GM19452 (cell line): ENCODE measurements around the gene TNFRSF4.

Experiments used
- ATAC-seq: cut with Tn5 transposase; IDR thresholded peaks from one replicate; pipeline ENCODE4 v1.9.1; 2021; ENCODE audit not compliant: unreplicated experiment

Gene TNFRSF4

DNA sequence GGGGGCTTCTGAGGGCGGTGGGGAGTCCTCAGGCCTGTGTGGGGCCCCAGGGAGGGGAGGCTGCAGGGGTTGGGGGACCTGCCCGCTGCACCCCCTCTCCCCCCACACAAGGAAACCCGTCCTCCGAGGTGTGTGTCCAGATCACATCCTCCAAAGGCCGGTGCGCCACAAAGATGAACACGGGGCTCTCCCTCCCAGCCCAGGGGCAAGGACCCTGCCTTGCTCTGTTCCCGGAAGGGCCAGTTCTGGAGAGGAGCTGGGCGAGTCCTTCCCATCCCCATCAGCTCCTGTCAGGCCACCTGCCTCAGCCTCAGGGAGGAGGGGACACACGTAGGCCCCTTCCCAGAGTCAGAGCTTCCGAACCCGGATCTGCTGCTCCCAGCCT, 42.8 kb downstream of the TNFRSF4 start:
- no peak for ATAC-seq

DNA sequence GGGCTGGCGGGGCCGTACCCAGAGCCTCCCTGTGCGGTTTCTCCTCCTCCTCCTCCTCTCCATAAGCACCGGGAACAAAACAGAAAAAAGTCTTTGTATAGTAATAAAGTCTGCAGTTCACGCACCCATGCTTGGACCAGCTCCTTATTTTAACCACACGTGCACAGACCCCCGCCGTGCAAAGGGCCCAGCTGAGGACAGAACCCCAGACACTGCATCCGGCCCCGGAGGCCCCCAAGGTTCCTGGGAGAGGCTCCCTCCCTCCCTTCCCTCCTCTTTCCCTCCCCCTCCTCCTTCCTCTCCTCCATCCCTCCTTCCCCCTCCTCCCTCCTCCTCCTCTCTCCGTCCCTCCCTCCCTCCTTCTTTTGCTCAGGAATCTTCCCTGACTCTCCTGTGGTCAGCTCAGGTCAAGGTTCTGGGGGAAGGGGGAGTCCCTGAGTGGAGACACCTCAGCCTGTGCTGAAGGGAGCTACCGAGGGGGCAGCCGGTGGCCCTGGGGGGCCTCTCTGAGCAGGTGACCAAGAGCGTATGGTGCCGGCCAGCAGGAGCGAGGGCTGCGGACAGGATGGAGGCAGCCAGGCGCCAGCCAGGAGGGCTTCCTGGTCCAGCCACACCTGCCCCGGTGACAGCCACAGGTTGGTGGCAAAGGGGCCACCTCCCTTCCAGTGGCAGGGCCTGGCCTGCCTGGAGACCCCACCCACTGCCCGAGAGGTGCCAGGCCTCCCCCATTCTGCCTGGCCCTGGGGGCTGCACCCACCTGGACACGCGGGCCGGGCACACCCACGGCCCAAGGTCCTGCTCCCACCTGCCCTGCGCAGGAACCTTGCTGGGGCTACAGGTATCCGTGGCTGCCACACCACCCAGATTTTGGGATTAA, 43.5 kb downstream of the TNFRSF4 start:
- ATAC-seq, result no peak

DNA sequence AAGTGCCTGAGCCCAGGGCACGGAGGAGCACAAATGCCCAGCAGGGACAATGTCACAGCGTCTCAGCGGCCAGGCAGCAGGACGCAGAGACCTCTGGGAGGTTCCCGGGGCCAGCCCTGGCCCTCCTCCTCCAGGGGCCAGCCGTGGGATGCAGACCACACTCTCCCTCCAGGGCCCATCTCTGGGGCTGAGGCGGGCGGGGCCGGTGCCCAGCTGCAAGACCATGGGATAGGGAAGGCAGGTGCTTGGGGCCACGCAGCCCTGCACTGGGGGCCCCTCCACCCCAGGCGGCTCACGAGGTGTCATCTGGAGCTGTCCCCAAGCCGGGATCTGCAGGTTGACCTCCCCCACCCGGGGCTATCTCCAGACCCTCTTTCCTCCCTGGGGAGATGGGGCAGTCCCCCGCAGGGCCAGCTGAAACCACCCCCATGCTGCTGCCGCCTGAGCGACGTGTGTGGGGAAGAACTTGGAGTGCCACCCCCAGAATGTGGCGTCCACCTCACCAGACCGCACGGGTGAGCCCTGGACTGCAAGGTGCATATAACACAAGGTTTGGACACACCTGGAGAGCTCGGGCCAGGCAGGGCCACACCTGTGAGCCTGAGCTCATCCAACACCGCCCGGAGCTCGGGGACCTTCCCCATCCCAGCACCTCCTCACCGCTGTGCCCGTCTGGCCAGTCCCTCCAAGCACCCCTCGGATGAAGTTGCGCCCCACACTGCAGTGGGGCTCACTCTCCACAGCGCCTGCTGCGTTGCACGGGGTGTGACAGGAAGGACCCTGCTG, 44.3 kb downstream of the TNFRSF4 start:
- no peak for ATAC-seq

DNA sequence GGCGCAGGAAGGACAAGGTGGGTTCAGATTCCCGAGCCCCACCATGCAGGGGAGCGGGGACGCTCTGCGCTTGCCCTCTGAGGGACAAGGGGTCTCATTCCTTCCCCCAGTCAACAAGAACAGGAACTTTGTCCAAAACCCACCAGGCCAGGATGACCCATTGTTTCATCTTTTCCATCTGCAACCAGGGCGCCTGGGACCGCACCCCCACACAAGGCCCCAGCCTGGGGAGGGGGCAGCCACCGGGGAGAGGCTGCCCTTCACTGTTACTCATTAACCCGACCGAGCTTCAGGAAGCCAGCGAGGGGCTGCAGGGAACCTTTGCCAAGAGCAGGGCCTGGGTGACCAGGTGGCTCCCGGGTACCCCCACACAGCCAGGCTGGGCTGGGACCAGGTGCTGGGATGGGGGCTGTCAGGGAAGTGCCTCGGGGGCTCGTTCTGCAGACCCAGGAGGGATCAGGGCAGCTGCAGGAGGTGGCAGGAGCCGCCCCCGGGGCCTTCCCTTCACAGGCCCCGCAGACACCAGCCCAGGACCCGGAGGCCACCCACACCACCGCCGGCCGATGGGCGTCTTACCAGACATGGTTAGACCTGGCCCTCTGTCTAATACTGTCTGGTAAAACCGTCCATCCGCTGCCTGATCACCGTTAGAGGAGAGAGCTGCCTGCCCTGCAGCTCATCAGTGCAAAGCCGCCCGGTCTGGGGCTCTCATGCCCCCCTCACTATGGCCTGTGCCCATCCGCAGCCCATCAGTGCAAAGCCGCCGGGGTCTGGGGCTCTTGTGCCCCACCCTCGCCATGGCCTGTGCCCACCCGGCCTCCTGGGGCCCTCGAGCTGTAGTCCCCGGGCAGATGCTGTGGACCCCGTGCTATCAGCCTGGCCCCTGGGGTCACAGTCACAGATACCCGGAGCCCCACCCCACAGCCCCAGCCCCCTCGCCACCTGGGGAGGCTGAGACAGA, 45.2 kb downstream of the TNFRSF4 start:
- ATAC-seq, result no peak

DNA sequence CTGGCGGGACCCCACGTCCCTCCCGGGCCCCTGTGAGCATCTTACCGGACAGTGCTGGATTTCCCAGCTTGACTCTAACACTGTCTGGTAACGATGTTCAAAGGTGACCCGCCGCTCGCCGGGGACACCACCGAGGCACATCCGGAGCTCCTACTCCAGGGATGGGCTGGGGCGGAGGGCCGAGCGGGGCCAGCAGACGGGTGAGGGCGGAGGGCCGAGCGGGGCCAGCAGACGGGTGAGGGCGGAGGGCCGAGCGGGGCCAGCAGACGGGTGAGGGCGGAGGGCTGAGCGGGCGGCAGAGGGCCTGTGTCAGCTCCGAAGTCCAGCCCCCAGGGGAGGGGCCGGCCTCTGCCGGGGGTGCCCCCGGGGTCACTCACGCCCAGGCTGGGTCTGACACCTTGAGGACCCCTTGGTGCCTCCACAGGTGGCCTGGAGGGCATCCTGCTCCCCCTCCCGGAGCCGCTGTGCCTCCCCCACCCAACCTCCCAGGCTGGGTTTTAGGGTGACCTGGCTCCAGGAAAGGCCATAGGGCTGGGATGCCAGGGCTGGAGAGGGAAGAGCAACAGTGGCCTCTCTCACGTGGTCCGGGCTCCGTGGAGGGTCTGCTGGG, 46.0 kb downstream of the TNFRSF4 start:
- no peak for ATAC-seq

DNA sequence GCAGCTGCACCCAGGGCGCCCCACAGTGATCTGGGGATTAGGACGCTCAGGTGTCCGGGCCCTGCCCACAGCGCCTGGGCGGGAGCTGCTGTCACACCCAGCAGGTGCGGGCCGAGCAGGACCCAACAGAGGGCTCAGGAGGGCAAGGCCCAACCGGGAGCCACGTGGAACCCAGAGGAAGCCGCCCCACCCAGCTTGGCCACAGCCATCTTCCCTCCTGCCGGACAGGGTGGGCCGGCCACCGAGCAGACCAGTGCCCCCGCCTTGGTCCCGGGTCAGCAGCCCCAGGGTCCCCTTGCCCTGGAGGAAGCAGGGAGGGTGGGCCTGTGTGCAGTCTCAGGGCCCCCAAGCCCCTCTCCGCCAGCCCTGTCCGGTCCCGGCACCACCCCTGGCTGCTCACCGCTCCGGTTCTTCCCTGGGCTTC, 46.5 kb downstream of the TNFRSF4 start:
- no peak for ATAC-seq

DNA sequence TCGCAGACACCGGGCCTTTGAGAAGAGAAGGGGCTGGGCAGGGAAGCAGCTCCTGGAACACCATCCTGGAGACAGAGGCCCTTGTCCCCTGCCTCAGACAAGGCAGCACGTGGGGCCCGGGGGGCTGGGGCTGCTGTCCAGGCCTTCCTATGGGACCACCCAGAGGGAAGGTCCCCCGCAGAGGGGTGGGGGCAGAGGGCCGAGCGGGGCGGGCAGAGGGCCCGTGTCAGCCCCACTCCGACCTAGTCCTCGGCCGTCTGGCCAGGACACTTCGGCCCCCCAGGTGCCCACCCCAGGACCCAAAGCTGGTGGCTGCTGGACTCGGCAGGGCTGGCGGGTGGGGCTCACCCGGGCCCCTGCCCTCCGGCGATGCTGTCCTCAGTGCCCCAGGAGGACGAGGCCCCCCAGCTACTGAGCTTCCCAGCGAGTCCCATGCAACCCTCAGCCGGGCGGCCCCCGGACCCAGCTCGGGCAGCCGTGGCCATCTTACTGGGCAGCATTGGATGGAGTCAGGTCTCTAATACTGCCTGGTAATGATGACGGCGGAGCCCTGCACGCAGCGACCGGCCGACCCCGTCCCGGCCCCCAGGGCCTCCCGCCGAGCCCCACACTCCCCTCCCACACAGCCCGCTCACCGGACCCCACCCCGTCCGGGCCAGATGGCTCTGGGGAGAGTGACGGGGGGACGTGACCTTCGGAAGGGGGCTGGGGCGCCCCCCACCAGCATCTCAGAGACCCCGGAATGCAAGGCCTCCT, 47.1 kb downstream of the TNFRSF4 start:
- no peak for ATAC-seq

DNA sequence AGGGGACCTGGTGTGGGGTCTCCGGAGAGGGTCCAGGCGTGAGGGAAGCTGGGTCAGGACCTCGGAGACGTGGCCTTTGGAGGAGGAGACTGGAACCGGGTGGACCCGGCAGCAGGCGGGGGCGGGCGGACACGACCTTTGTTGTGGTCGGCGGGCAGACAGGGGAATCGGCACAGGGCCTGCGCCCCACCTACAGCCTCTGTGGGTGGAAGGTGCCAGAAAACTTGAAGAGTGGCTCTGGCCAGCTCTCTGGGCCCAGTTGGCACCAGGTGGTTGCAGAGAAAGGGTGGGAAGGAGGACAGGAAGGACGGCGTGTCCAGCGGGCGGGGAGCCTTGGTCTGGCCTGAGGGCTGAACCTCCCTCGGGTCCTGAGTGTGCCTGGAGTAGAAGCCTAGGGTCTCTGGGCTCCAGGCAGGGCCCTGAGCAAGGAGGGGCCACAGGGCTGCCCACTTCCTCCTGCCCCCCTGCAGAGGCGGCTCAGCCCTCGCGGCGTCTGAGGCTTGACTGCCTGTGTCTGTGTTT, 48.0 kb downstream of the TNFRSF4 start:
- no peak for ATAC-seq

DNA sequence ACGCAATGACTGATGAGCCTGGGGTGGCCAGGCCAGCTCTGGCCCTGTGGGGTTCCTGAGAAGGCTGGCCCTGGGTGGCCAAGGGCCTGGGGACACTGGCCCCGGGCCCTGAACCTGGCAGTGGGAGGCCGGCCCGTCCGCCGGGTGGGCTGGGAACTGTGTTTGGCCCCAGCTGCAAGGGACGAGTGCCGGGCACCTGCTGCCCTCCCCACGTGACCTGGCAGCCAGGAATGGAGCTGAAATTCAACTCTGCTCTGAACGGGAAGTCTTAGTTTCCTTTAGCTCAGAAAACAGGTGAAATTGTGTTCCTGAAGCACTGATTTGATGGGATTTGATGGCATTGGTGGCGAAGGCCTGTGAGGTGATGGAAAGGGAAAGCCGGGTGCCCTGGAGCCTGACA, 48.5 kb downstream of the TNFRSF4 start:
- ATAC-seq, result no peak

DNA sequence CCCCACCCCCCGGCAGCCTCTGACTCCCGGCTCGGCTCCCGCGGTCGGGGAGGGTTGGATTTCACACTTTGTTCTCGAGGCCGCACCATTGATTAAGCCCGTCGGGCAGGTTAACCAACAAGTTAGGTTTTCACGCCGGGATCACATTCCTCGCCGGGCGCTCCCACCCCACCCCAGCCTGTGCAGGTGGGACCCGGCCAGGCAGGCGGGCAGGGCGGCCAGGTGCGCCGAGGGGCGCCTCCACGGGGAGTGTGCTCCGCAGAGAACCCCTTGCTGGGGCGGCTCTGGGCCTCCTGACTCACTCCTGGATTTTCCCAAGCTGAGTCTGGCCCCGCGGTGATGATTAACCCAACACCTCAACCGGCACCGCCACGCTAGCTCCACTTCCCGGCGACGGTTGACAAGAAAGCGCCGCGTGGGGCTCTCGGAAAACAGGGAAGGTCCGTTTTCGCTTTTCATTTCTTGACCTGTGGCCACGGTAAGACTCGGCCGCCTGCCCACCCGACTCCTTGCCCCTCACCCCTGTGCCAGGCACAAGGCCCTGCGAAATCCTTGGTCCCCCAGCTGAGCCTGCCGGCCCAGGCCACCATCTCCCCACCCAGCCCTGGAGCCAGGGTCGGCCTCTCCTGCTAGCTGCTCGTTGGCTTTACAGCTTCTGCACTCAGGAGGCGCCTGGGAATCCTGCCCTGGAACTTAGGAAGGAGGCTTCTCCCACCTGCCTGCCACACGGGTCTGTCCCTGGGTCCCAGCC, 49.1 kb downstream of the TNFRSF4 start:
- no peak for ATAC-seq

DNA sequence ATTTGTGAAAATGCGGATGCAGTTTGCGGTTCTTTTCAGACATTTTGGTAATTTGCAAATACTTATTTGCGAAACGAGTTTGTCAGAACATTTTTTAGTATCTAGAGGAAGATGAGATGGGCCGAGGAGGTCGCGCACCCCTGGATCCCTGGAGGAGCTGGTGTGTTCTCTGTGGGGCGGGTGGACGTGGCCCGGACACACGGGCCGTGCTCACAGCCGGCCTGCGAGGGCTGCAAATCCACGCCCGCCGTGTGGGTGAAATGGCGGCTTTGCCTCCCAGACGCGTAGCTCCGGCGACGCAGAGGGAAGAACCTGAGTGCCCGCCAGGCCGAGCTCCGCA, 49.6 kb downstream of the TNFRSF4 start:
- ATAC-seq, result no peak

DNA sequence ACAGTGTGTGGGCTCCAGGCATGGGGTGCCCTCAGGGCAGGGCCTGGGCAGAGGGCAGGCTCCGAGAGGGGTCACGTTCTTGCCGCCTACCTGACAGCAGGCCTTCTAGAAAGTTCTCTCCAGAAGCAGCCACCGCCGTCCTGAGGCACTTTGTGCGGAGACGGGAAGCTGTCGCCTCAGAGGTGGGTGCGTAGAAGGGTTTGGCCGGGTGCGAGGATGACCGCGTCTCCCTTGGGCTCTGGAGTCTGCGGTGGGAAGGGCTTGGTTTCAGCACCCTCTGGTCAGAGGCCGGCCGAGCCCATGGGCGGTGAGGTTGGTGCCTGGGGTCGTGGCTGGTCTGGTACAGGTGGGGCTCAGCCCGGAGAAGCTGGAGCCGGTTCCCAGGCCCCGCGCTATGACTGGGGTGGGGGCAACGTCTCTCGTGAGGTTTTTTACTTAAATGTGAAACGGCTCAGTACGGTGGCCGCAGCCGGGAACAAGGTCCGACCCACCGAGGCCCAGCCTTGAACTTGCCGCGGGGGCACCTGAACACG, 50.3 kb downstream of the TNFRSF4 start:
- no peak for ATAC-seq

DNA sequence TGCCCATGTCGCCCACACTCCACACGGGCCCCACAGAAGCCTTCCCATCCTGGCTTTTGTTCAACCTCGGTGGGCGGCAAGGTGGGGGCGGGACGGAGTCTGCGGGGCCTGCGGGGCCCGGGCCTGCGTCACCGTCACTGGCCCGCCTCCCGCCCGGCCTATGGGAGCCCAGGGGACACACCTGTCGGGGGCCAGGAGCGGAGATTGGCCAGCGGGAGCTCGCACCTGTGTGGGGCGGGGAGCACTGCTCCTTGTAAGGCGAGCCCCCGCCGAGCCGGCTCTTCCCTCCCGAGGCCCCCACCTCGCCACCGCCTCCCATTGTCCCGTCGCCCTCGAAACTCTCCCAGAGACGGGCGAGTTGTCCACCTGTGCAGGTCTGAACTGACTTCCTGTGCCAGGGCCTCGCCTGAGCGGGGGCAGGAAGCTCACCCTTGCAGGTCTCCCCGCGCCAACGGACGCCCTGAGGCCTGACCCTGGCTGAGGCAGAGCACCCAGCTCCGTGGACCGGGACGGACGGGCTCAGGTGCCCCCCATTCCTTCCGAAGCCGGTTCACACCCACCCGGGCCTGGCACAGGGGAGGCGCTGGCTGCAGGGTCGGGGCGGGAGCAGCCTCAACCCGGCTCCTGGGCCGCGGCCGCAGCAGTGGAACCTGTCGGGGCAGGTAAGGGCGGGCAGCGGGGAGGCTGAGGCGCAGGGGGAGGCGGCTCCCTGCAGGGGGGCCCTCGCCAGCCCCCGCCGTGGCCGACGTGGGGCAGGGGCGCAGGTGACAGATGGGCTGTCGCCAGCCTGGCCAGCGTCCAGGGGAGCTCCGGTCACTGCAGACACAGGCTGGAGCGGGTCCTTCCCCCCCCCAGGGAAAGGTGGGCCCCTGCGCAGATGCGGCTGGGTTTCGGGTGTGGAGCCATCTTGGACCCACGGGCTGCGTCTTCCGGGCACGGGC, 51.1 kb downstream of the TNFRSF4 start:
- no peak for ATAC-seq

DNA sequence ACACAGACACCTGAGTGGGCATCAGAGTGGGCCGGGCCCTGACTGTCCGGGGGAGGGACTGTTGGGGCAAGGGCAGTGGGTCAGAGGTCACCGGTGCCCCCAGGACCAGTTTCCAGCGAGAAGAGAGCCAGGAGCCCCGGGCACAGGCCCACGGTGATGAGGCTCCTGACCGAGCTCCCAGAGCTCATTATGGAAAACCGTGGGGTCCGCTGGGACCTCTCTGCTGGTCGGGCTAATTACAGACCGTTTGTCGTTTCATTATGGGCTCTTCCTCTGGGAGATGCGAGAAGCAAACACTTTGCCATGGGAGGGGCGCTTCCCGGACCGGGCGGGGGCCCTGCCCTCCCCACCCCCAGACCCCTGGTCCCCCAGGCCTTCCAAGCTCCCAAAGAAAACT, 52.3 kb downstream of the TNFRSF4 start:
- ATAC-seq, result no peak
